GM18505 (cell line): ENCODE results near the gene MBNL2.
"Not testable (repeated sequence)": the region's sequence is repeated elsewhere in the genome, so short reads cannot be mapped to it uniquely, and the experiment has no call there.

ENCODE experiments used
- ATAC-seq: cut with Tn5 transposase; IDR thresholded peaks from one replicate; pipeline ENCODE4 v1.9.1; 2021; ENCODE audit not compliant: unreplicated experiment
- POLR2A ChIP-seq: IDR thresholded peaks from 4 replicates; pipeline ENCODE4 v1.6.1; 2011; ENCODE audit warnings: borderline replicate concordance; ENCODE audit not compliant: insufficient read depth, insufficient read length; ENCODE audit errors: extremely low read depth

Gene MBNL2

GRCh38 chr13:97196340-97196739 lies 25.8 kb upstream of the MBNL2 start:
- ATAC-seq: no peak
- no peak for TF ChIP-seq POLR2A

GRCh38 chr13:97198753-97199152 lies 23.4 kb upstream of the MBNL2 start:
- no peak for ATAC-seq
- no peak for TF ChIP-seq POLR2A

GRCh38 chr13:97199451-97199850 lies 22.7 kb upstream of the MBNL2 start:
- TF ChIP-seq POLR2A: no peak
- ATAC-seq: no peak

- no peak for ATAC-seq
- no peak for TF ChIP-seq POLR2A
These were observed 21.8 kb upstream of the MBNL2 start for GRCh38 chr13:97200081-97200942.

- TF ChIP-seq POLR2A: no peak
- ATAC-seq: no peak
These were observed 19.4 kb upstream of the MBNL2 start for GRCh38 chr13:97202761-97203160.

- no peak for ATAC-seq
- TF ChIP-seq POLR2A: no peak
These were observed 16.7 kb upstream of the MBNL2 start for GRCh38 chr13:97205465-97205864.

GRCh38 chr13:97205982-97206381 lies 16.2 kb upstream of the MBNL2 start:
- no peak for ATAC-seq
- TF ChIP-seq POLR2A: no peak

GRCh38 chr13:97207252-97207651 lies 14.9 kb upstream of the MBNL2 start:
- not testable (repeated sequence) for ATAC-seq

GRCh38 chr13:97211300-97211699 lies 10.8 kb upstream of the MBNL2 start:
- ATAC-seq: no peak
- no peak for TF ChIP-seq POLR2A

GRCh38 chr13:97212004-97212403 lies 10.1 kb upstream of the MBNL2 start:
- TF ChIP-seq POLR2A: no peak
- ATAC-seq: no peak

GRCh38 chr13:97212601-97213040 lies 9.5 kb upstream of the MBNL2 start:
- no peak for ATAC-seq
- no peak for TF ChIP-seq POLR2A

- TF ChIP-seq POLR2A: no peak
- ATAC-seq: peak; percentile 25
These were observed 7.2 kb upstream of the MBNL2 start for GRCh38 chr13:97214921-97215320.

GRCh38 chr13:97215325-97215724 lies 6.8 kb upstream of the MBNL2 start:
- ATAC-seq: peak; percentile 64
- TF ChIP-seq POLR2A: no peak

- ATAC-seq: no peak
- TF ChIP-seq POLR2A: no peak
These were observed 2.9 kb upstream of the MBNL2 start for GRCh38 chr13:97219226-97219625.
